IMR-90 (cell line): ENCODE results near the gene IGHMBP2. TPM values are rescaled to one million over a fixed set of nuclear protein-coding genes. Genes with fewer than 3 reads are reported as not detected.

Source experiments
- ATAC-seq: fragments of 200-7000 bp; cut with Tn5 transposase; 2 replicates; pipeline ENCODE4 v1.9.1; 2020; ENCODE audit warnings: low read depth, mild to moderate bottlenecking, moderate library complexity
- BruUV-seq: library from RNA; stranded (reverse); fragments of 400-500 nt; replicated peaks from 2 replicates; lab custom pipeline; 2021; lab: Mats Ljungman, UMichigan
- CTCF ChIA-PET: fragments of 300-600 bp; formaldehyde crosslinking; extraction: SDS; loops from one replicate; lab custom pipeline; 2021; ENCODE audit warnings: antibody characterized with exemption; lab: Yijun Ruan, JAX
- POLR2A ChIA-PET: fragments of 300-600 bp; sonication (Branson Sonifier 250); formaldehyde crosslinking; loops from one replicate; lab custom pipeline; 2022; ENCODE audit warnings: antibody characterized with exemption; ENCODE audit not compliant: unreplicated experiment; lab: Charles Lee
- DNase-seq: peaks from one replicate; pipeline ENCODE4 v3.0.0; 2013
- H2AFZ ChIP-seq: replicated peaks from 2 replicates; pipeline ENCODE3; 2013; ENCODE audit warnings: low read length, mild to moderate bottlenecking; ENCODE audit not compliant: poor library complexity
- H2AK5ac ChIP-seq: 2 replicates; pipeline ENCODE4 v1.6.1; 2013; ENCODE audit warnings: low read depth, low read length, inconsistent platforms
- H2AK9ac ChIP-seq: replicated peaks from 2 replicates; pipeline ENCODE3; 2013; ENCODE audit warnings: mild to moderate bottlenecking, low read depth, low read length, moderate library complexity; ENCODE audit not compliant: poor library complexity
- H2BK120ac ChIP-seq: 2 replicates; pipeline ENCODE4 v1.6.1; 2013; ENCODE audit warnings: low read depth, low read length, inconsistent platforms
- H2BK15ac ChIP-seq: 3 replicates; pipeline ENCODE4 v1.6.1; 2013; ENCODE audit warnings: low read depth, low read length, inconsistent platforms
- H2BK20ac ChIP-seq: 2 replicates; pipeline ENCODE4 v1.6.1; 2013; ENCODE audit warnings: low read depth, mild to moderate bottlenecking, inconsistent platforms, low read length, moderate library complexity
- H2BK5ac ChIP-seq: 2 replicates; pipeline ENCODE4 v1.6.1; 2013; ENCODE audit warnings: mild to moderate bottlenecking, low read depth, low read length, inconsistent platforms; ENCODE audit not compliant: poor library complexity, severe bottlenecking
- H3K14ac ChIP-seq: replicated peaks from 2 replicates; pipeline ENCODE4 v1.6.1; 2013; ENCODE audit warnings: low read depth, low read length, inconsistent platforms
- H3K18ac ChIP-seq: 2 replicates; pipeline ENCODE4 v1.6.1; 2013; ENCODE audit warnings: low read depth, low read length, control low read depth
- H3K23ac ChIP-seq: 2 replicates; pipeline ENCODE4 v1.6.1; 2013; ENCODE audit warnings: low read depth, low read length, inconsistent platforms
- H3K27ac ChIP-seq: 2 replicates; pipeline ENCODE4 v1.5.1; 2013; ENCODE audit warnings: mild to moderate bottlenecking, control low read depth, low read length; ENCODE audit not compliant: insufficient read depth
- H3K27me3 ChIP-seq: 2 replicates; pipeline ENCODE4 v1.6.1; 2013; ENCODE audit warnings: low read length; ENCODE audit not compliant: control insufficient read depth, insufficient read depth
- H3K36me3 ChIP-seq: 2 replicates; pipeline ENCODE4 v1.6.1; 2013; ENCODE audit warnings: low read length, mixed read lengths; ENCODE audit not compliant: control insufficient read depth, insufficient read depth
- H3K4ac ChIP-seq: 2 replicates; pipeline ENCODE4 v1.6.1; 2013; ENCODE audit warnings: low read depth, low read length, inconsistent platforms
- H3K4me1 ChIP-seq: 2 replicates; pipeline ENCODE4 v1.6.1; 2013; ENCODE audit warnings: low read length, mixed read lengths; ENCODE audit not compliant: control insufficient read depth, insufficient read depth
- H3K4me2 ChIP-seq: 2 replicates; pipeline ENCODE4 v1.6.1; 2013; ENCODE audit warnings: low read depth, mild to moderate bottlenecking, control low read depth, low read length, moderate library complexity
- H3K4me3 ChIP-seq: 2 replicates; pipeline ENCODE4 v1.5.1; 2013; ENCODE audit warnings: low read depth, mild to moderate bottlenecking, control low read depth, low read length, moderate library complexity; ENCODE audit not compliant: insufficient read depth
- H3K56ac ChIP-seq: 2 replicates; pipeline ENCODE4 v1.6.1; 2013; ENCODE audit warnings: low read length, inconsistent platforms; ENCODE audit not compliant: insufficient read depth; ENCODE audit errors: extremely low read depth
- H3K79me1 ChIP-seq, 2 experiments: 2 replicates each; pipeline ENCODE4 v1.6.1; 2013; ENCODE audit warnings: low read length in 2 of 2, inconsistent platforms in 1 of 2, low read depth in 1 of 2
- H3K9ac ChIP-seq: 2 replicates; pipeline ENCODE4 v1.6.1; 2013; ENCODE audit warnings: low read depth, low read length, control low read depth
- H3K9me1 ChIP-seq: 2 replicates; pipeline ENCODE4 v1.6.1; 2013; ENCODE audit warnings: low read length, inconsistent platforms; ENCODE audit not compliant: insufficient read depth
- H3K9me3 ChIP-seq: 2 replicates; pipeline ENCODE4 v1.6.1; 2013; ENCODE audit warnings: low read length; ENCODE audit not compliant: control insufficient read depth, insufficient read depth
- H4K20me1 ChIP-seq: 2 replicates; pipeline ENCODE4 v1.6.1; 2013; ENCODE audit warnings: low read length, inconsistent platforms; ENCODE audit not compliant: insufficient read depth
- H4K5ac ChIP-seq: 2 replicates; pipeline ENCODE4 v1.6.1; 2013; ENCODE audit warnings: mild to moderate bottlenecking, low read depth, low read length, control low read depth
- H4K8ac ChIP-seq, 2 experiments: 2 replicates each; pipeline ENCODE4 v1.6.1; 2013; ENCODE audit warnings: low read depth in 2 of 2, low read length in 2 of 2, control low read depth in 1 of 2, inconsistent platforms in 1 of 2
- H4K91ac ChIP-seq: 2 replicates; pipeline ENCODE4 v1.6.1; 2013; ENCODE audit warnings: low read depth, low read length, inconsistent platforms; ENCODE audit not compliant: insufficient read depth
- BHLHE40 ChIP-seq: fragments of 150-350 bp; IDR thresholded peaks from 2 replicates; pipeline ENCODE4 v1.6.1; 2016; ENCODE audit warnings: mild to moderate bottlenecking, low read depth, low read length
- CEBPB ChIP-seq: IDR thresholded peaks from 2 replicates; pipeline ENCODE4 v1.6.1; 2012; ENCODE audit warnings: low read depth, low read length, improper control_type of control experiment
- CHD1 ChIP-seq: IDR thresholded peaks from 2 replicates; pipeline ENCODE4 v1.6.1; 2012; ENCODE audit warnings: low read depth, low read length, improper control_type of control experiment
- CTCF ChIP-seq: conservative IDR thresholded peaks from 2 replicates; pipeline ENCODE4 v1.5.1; 2012; ENCODE audit warnings: mild to moderate bottlenecking, low read depth, low read length, improper control_type of control experiment
- ELK1 ChIP-seq: fragments of 150-350 bp; IDR thresholded peaks from 2 replicates; pipeline ENCODE4 v1.6.1; 2016; ENCODE audit warnings: low read depth, mild to moderate bottlenecking, low read length, moderate library complexity, borderline replicate concordance
- FOS ChIP-seq: fragments of 150-350 bp; IDR thresholded peaks from 2 replicates; pipeline ENCODE4 v1.6.1; 2016; ENCODE audit warnings: low read depth, low read length
- MAFK ChIP-seq: IDR thresholded peaks from 2 replicates; pipeline ENCODE4 v1.6.1; 2012; ENCODE audit warnings: low read depth, low read length, improper control_type of control experiment
- RAD21 ChIP-seq: IDR thresholded peaks from 2 replicates; pipeline ENCODE4 v1.6.1; 2012; ENCODE audit warnings: low read length, improper control_type of control experiment
- RCOR1 ChIP-seq: IDR thresholded peaks from 2 replicates; pipeline ENCODE4 v1.6.1; 2012; ENCODE audit warnings: mild to moderate bottlenecking, low read length, improper control_type of control experiment; ENCODE audit not compliant: insufficient replicate concordance
- RFX5 ChIP-seq: IDR thresholded peaks from 2 replicates; pipeline ENCODE4 v1.8.0; 2012; ENCODE audit warnings: low read depth, mild to moderate bottlenecking, low read length, moderate library complexity
- SMC3 ChIP-seq: fragments of 150-350 bp; IDR thresholded peaks from 2 replicates; pipeline ENCODE4 v1.6.1; 2016; ENCODE audit warnings: low read depth, mild to moderate bottlenecking, antibody characterized with exemption, low read length, moderate library complexity
- USF2 ChIP-seq: fragments of 150-350 bp; IDR thresholded peaks from 2 replicates; pipeline ENCODE4 v1.6.1; 2017; ENCODE audit warnings: mild to moderate bottlenecking, antibody characterized with exemption, low read length, low read depth
- WGBS, 2 experiments: methylation state at CpG; one replicate each; pipeline versions ENCODE4 v1.1.5 to v1.1.7; 2013; ENCODE audit warnings: missing lambda C conversion rate in 2 of 2; ENCODE audit not compliant: insufficient read length in 1 of 2; ENCODE audit errors: extremely low coverage in 2 of 2; 5-methylcytosine and 5-hydroxymethylcytosine counted together
- dilution Hi-C: fragments of 300-500 bp; cut with HindIII; formaldehyde crosslinking; loops from one replicate; pipeline ENCODE4 v1.14.3; 2018; ENCODE audit warnings: low sequenced_read_pairs; ENCODE audit not compliant: unreplicated experiment
- in situ Hi-C: fragments of 300-500 bp; cut with MboI; formaldehyde crosslinking; loops from 3 replicates; pipeline ENCODE4 v1.14.3; 2019; ENCODE audit warnings: low sequenced_read_pairs, inconsistent platforms, mixed read lengths
- intact Hi-C: fragments of 100-400 bp; cut with micrococcal nuclease; formaldehyde crosslinking; loops from 2 replicates; pipeline ENCODE4 v1.10.0; 2022
- polyA plus RNA-seq, 3 experiments: library from polyadenylated mRNA; depleted of rRNA; stranded (reverse); fragments of >200 nt; gene quantifications; 2 replicates each; pipeline ENCODE4 v1.2.3, GENCODE V29; 2012; ENCODE audit warnings: low replicate concordance in 1 of 3
- total RNA-seq: library from RNA; depleted of rRNA; stranded (reverse); fragments of >200 nt; gene quantifications from 2 replicates; pipeline ENCODE4 v1.2.3, GENCODE V29; 2012

IGHMBP2 gene
- total and polyA plus RNA-seq, 2 of the 4 experiments (the other 2 are of a cell fraction) = 4.5 to 11.1 TPM

DNA sequence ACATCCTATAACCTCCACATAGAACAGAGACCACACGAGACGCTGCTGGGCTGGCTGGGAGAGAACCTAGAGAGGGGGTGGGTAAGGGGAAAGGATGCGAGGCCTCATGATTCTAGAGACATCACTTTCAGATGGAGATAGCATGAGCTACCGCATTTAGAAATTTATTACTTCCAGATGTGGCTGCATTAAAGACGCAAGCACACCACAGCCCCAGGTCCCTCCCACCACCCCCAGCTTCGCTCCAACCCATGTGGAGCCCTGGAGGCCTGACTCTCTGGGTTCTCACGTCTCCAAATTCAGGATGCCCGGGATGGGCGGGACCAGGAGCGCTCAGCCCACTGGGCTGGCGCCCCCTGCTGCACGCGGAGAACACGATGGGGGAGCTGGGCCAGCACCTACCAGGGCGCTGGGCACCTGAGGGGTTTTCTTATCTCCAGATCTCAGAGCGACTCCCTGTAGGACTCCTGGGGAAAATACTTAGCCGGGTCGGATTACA is 13.7 kb upstream of the IGHMBP2 start:
- intact Hi-C loops = no loop called here
- H3K9me3 ChIP-seq = no peaks in the 10 kb centered on the region
- H4K8ac ChIP-seq = no peak overlapping the region
- TF ChIP-seq RFX5 = no peak
- no peak for TF ChIP-seq FOS
- no peak for TF ChIP-seq MAFK
- no peak for TF ChIP-seq CHD1
- TF ChIP-seq CTCF = peak; percentile 44
- TF ChIP-seq BHLHE40 = no peak
- peak; percentile 57 for TF ChIP-seq RAD21
- TF ChIP-seq RCOR1 = no peak
- peak; percentile 42 for TF ChIP-seq SMC3
- no peak for TF ChIP-seq ELK1
- TF ChIP-seq CEBPB = no peak
- TF ChIP-seq USF2 = no peak
- CTCF ChIA-PET = interaction anchor here (0.6 to 0.8 kb wide), 2 partner anchors 10 to 213 kb away, joined by 3 to 7 read pairs; no protein-coding TSS in a partner anchor
- no peak overlapping the region for H3K4ac ChIP-seq
- no peak overlapping the region for H2AK9ac ChIP-seq
- DNase-seq (peak; percentile 70), ATAC-seq (peak; percentile 74)
- no peak overlapping the region for H3K27ac ChIP-seq
- dilution Hi-C loops = no loop called here
- POLR2A ChIA-PET = no interaction called here
- H2BK120ac ChIP-seq = no peak overlapping the region
- peaks cover 3% of the 10 kb centered on the region; the same call in 1 of the 2 replicates for H3K4me1 ChIP-seq
- H3K56ac ChIP-seq = no peak overlapping the region
- H3K18ac ChIP-seq = no peak overlapping the region
- H3K27me3 ChIP-seq = no peaks in the 10 kb centered on the region
- H2BK15ac ChIP-seq = no peak overlapping the region
- no peak overlapping the region for H2BK20ac ChIP-seq
- H3K9ac ChIP-seq = no peak overlapping the region
- in situ Hi-C loops = no loop called here
- WGBS, 2 experiments = 53% methylated on average over 2 of the region's 18 CpGs; no CpG with 5 or more reads in 1 of the 2 experiments
- H4K91ac ChIP-seq = no peak overlapping the region
- H3K4me3 ChIP-seq = no peak overlapping the region
- no peak overlapping the region for H2AFZ ChIP-seq
- H3K23ac ChIP-seq = no peak overlapping the region
- H3K36me3 ChIP-seq = peaks cover 23% of the 10 kb centered on the region
- H4K5ac ChIP-seq = no peak overlapping the region
- no peaks in the 10 kb centered on the region for H4K20me1 ChIP-seq
- no peak overlapping the region for H2AK5ac ChIP-seq
- H3K79me1 ChIP-seq = no peaks in the 10 kb centered on the region
- no peak overlapping the region for H2BK5ac ChIP-seq
- H3K4me2 ChIP-seq = no peak overlapping the region
- H3K9me1 ChIP-seq = no peaks in the 10 kb centered on the region
- BruUV-seq = no TSS peak
- H3K14ac ChIP-seq = no peak overlapping the region
